ENCODE data around the gene OR13G1. TPM values are rescaled to one million over a fixed set of nuclear protein-coding genes. Genes with fewer than 3 reads are reported as not detected.
"Not testable (repeated sequence)": the region's sequence is repeated elsewhere in the genome, so short reads cannot be mapped to it uniquely, and the experiment has no call there.

Gene OR13G1
- total RNA-seq, result not detected in 2 replicates

GRCh38 chr1:247679639-247680038 lies at the start of gene OR13G1:
Gene OR13G1, minus strand, starts transcription at chr1:247679739. Its CDS starts 6,698 bp downstream, at chr1:247673041.
- Mint-ChIP-seq H3K27me3 (ENCODE audit: low read depth) (no peaks in the 10 kb centered on the region), H3K4me1 (ENCODE audit: low read depth) (no peaks in the 10 kb centered on the region), H3K9me3 (no peaks in the 10 kb centered on the region), H3K4me3 (ENCODE audit: low read depth) (no peak within 1 kb of the TSS), H3K27ac (no peak within 1 kb of the TSS), H3K36me3 (ENCODE audit: low read depth) (no peaks in the 10 kb centered on the region)
- DNase-seq (ENCODE audit: low spot score), result no peak
- intact Hi-C loops (cut with micrococcal nuclease), result no loop called here

GRCh38 chr1:247721222-247721621 lies 41.7 kb upstream of the OR13G1 start:
- Mint-ChIP-seq H3K27me3 (ENCODE audit: low read depth) (no peaks in the 10 kb centered on the region), H3K4me3 (ENCODE audit: low read depth) (no peak overlapping the region), H3K4me1 (ENCODE audit: low read depth) (no peaks in the 10 kb centered on the region), H3K27ac (no peak overlapping the region), H3K9me3 (peaks cover 5% of the 10 kb centered on the region), H3K36me3 (ENCODE audit: low read depth) (no peaks in the 10 kb centered on the region)
- intact Hi-C loops (cut with micrococcal nuclease), result no loop called here
- DNase-seq (ENCODE audit: low spot score), result no peak

- Mint-ChIP-seq H3K9me3 (no peaks in the 10 kb centered on the region), H3K27ac (no peak within 1 kb of the TSS), H3K27me3 (ENCODE audit: low read depth) (no peaks in the 10 kb centered on the region), H3K4me3 (ENCODE audit: low read depth) (no peak within 1 kb of the TSS), H3K36me3 (ENCODE audit: low read depth) (no peaks in the 10 kb centered on the region), H3K4me1 (ENCODE audit: low read depth) (no peaks in the 10 kb centered on the region)
- no peak for DNase-seq (ENCODE audit: low spot score)
- intact Hi-C loops (cut with micrococcal nuclease), result no loop called here
These were observed 37.0 kb upstream of the OR13G1 start, which contains the start of gene OR6F1 for GRCh38 chr1:247716546-247716945. Gene OR6F1, minus strand, starts transcription at chr1:247716646. Its CDS starts 3,891 bp downstream, at chr1:247712755.

- Mint-ChIP-seq H3K36me3 (ENCODE audit: low read depth) (no peaks in the 10 kb centered on the region), H3K27ac (no peak overlapping the region), H3K27me3 (ENCODE audit: low read depth) (no peaks in the 10 kb centered on the region), H3K4me3 (ENCODE audit: low read depth) (no peak overlapping the region), H3K4me1 (ENCODE audit: low read depth) (no peaks in the 10 kb centered on the region), H3K9me3 (no peaks in the 10 kb centered on the region)
- intact Hi-C loops (cut with micrococcal nuclease), result no loop called here
- no peak for DNase-seq (ENCODE audit: low spot score)
These were observed 34.2 kb upstream of the OR13G1 start for GRCh38 chr1:247713753-247714152.

- H3K27ac Mint-ChIP-seq; intact Hi-C loops (cut with micrococcal nuclease); H3K36me3 Mint-ChIP-seq (ENCODE audit: low read depth); H3K9me3 Mint-ChIP-seq; H3K4me1 Mint-ChIP-seq (ENCODE audit: low read depth); DNase-seq (ENCODE audit: low spot score); H3K27me3 Mint-ChIP-seq (ENCODE audit: low read depth); H3K4me3 Mint-ChIP-seq (ENCODE audit: low read depth): not testable (repeated sequence)
These were observed 31.1 kb upstream of the OR13G1 start for GRCh38 chr1:247710681-247711080.

GRCh38 chr1:247701338-247701737 lies 21.8 kb upstream of the OR13G1 start:
- Mint-ChIP-seq H3K27ac (no peak overlapping the region), H3K4me3 (ENCODE audit: low read depth) (no peak overlapping the region), H3K9me3 (no peaks in the 10 kb centered on the region), H3K36me3 (ENCODE audit: low read depth) (no peaks in the 10 kb centered on the region), H3K27me3 (ENCODE audit: low read depth) (no peaks in the 10 kb centered on the region), H3K4me1 (ENCODE audit: low read depth) (no peaks in the 10 kb centered on the region)
- intact Hi-C loops (cut with micrococcal nuclease), result no loop called here
- no peak for DNase-seq (ENCODE audit: low spot score)

- H3K4me3 Mint-ChIP-seq (ENCODE audit: low read depth), result no peak overlapping the region
- H3K36me3 Mint-ChIP-seq (ENCODE audit: low read depth), result no peaks in the 10 kb centered on the region
- intact Hi-C loops (cut with micrococcal nuclease), result no loop called here
- peak; percentile 9 for DNase-seq (ENCODE audit: low spot score)
- H3K9me3 Mint-ChIP-seq, result no peaks in the 10 kb centered on the region
- H3K27ac Mint-ChIP-seq, result no peak overlapping the region
- no peaks in the 10 kb centered on the region for H3K4me1 Mint-ChIP-seq (ENCODE audit: low read depth)
- no peaks in the 10 kb centered on the region for H3K27me3 Mint-ChIP-seq (ENCODE audit: low read depth)
These were observed 1.9 kb upstream of the OR13G1 start for GRCh38 chr1:247681288-247681897.

- H3K27me3 Mint-ChIP-seq (ENCODE audit: low read depth), result no peaks in the 10 kb centered on the region
- intact Hi-C loops (cut with micrococcal nuclease), result no loop called here
- DNase-seq (ENCODE audit: low spot score), result no peak
- no peak overlapping the region for H3K4me3 Mint-ChIP-seq (ENCODE audit: low read depth)
- no peaks in the 10 kb centered on the region for H3K9me3 Mint-ChIP-seq
- no peaks in the 10 kb centered on the region for H3K4me1 Mint-ChIP-seq (ENCODE audit: low read depth)
- H3K36me3 Mint-ChIP-seq (ENCODE audit: low read depth), result no peaks in the 10 kb centered on the region
- H3K27ac Mint-ChIP-seq, result no peak overlapping the region
These were observed 632 bp upstream of the OR13G1 start for GRCh38 chr1:247680171-247680570.

- Mint-ChIP-seq H3K27me3 (ENCODE audit: low read depth) (no peaks in the 10 kb centered on the region), H3K4me3 (ENCODE audit: low read depth) (no peak overlapping the region), H3K27ac (no peak overlapping the region), H3K36me3 (ENCODE audit: low read depth) (no peaks in the 10 kb centered on the region), H3K4me1 (ENCODE audit: low read depth) (no peaks in the 10 kb centered on the region), H3K9me3 (no peaks in the 10 kb centered on the region)
- intact Hi-C loops (cut with micrococcal nuclease), result no loop called here
- no peak for DNase-seq (ENCODE audit: low spot score)
These were observed 10.3 kb downstream of the OR13G1 start for GRCh38 chr1:247669225-247669624.

- no peaks in the 10 kb centered on the region for H3K9me3 Mint-ChIP-seq
- intact Hi-C loops (cut with micrococcal nuclease), result no loop called here
- no peaks in the 10 kb centered on the region for H3K27me3 Mint-ChIP-seq (ENCODE audit: low read depth)
- H3K27ac Mint-ChIP-seq, result no peak overlapping the region
- DNase-seq (ENCODE audit: low spot score), result no peak
- no peaks in the 10 kb centered on the region for H3K36me3 Mint-ChIP-seq (ENCODE audit: low read depth)
- H3K4me3 Mint-ChIP-seq (ENCODE audit: low read depth), result no peak overlapping the region
- no peaks in the 10 kb centered on the region for H3K4me1 Mint-ChIP-seq (ENCODE audit: low read depth)
These were observed 23.2 kb downstream of the OR13G1 start for GRCh38 chr1:247656221-247656875.

- Mint-ChIP-seq H3K4me3 (ENCODE audit: low read depth) (no peak overlapping the region), H3K27ac (no peak overlapping the region), H3K9me3 (no peaks in the 10 kb centered on the region), H3K36me3 (ENCODE audit: low read depth) (no peaks in the 10 kb centered on the region), H3K27me3 (ENCODE audit: low read depth) (no peaks in the 10 kb centered on the region), H3K4me1 (ENCODE audit: low read depth) (no peaks in the 10 kb centered on the region)
- no peak for DNase-seq (ENCODE audit: low spot score)
- intact Hi-C loops (cut with micrococcal nuclease), result no loop called here
These were observed 26.5 kb downstream of the OR13G1 start for GRCh38 chr1:247653040-247653439.

- H3K4me3 Mint-ChIP-seq (ENCODE audit: low read depth), result no peak overlapping the region
- no peaks in the 10 kb centered on the region for H3K9me3 Mint-ChIP-seq
- no peak for DNase-seq (ENCODE audit: low spot score)
- H3K36me3 Mint-ChIP-seq (ENCODE audit: low read depth), result no peaks in the 10 kb centered on the region
- H3K4me1 Mint-ChIP-seq (ENCODE audit: low read depth), result no peaks in the 10 kb centered on the region
- no peaks in the 10 kb centered on the region for H3K27me3 Mint-ChIP-seq (ENCODE audit: low read depth)
- H3K27ac Mint-ChIP-seq, result no peak overlapping the region
- intact Hi-C loops (cut with micrococcal nuclease), result no loop called here
These were observed 31.7 kb downstream of the OR13G1 start for GRCh38 chr1:247647864-247648263.

GRCh38 chr1:247646867-247647266 lies 32.7 kb downstream of the OR13G1 start:
- no peaks in the 10 kb centered on the region for H3K9me3 Mint-ChIP-seq
- H3K36me3 Mint-ChIP-seq (ENCODE audit: low read depth), result no peaks in the 10 kb centered on the region
- DNase-seq (ENCODE audit: low spot score), result no peak
- no peak overlapping the region for H3K27ac Mint-ChIP-seq
- H3K4me1 Mint-ChIP-seq (ENCODE audit: low read depth), result no peaks in the 10 kb centered on the region
- no peaks in the 10 kb centered on the region for H3K27me3 Mint-ChIP-seq (ENCODE audit: low read depth)
- intact Hi-C loops (cut with micrococcal nuclease), result no loop called here
- no peak overlapping the region for H3K4me3 Mint-ChIP-seq (ENCODE audit: low read depth)
